Suprapubic skin (tissue), 4 donors: ENCODE results near the gene RNF103.

Source experiments
- EP300 ChIP-seq: sonication (generic); formaldehyde crosslinking; IDR thresholded peaks from one replicate; pipeline ENCODE4 v1.6.1; 2017; ENCODE audit warnings: antibody characterized with exemption
- POLR2AphosphoS5 ChIP-seq, 3 donors: sonication (generic); formaldehyde crosslinking; IDR thresholded peaks; one replicate each; pipeline ENCODE4 v1.6.1; 2017; ENCODE audit warnings: antibody characterized with exemption in 3 of 3
- TF ChIP-seq, protein P1 (sequence below), 2 donors: fragments of 200-600 bp in 1 of 2; fragments of 450-650 bp in 1 of 2; sonication (generic) in 1 of 2; IDR thresholded peaks; one replicate each; pipeline ENCODE4 v1.5.1; 2016 to 2019; ENCODE audit warnings: antibody characterized with exemption in 2 of 2, mild to moderate bottlenecking in 1 of 2, moderate library complexity in 1 of 2

DNA sequence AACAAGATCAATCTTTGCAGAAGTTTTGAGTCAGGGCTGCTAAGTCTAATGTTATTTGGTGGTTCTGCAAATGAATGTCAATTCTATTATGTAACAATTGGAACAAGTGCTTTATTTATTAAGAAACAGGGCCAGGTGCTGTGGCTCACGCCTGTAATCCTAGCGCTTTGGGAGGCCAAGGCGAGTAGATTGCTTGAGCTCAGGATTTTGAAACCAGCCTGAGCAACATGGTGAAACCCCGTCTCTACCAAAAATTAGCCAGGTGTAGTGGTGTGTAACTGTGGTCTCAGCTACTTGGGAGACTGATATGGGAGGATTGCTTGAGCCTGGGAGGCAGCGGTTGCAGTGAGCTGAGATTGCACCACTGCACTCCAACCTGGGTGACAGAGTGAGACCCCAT lies 13.2 kb upstream of the RNF103 start:
- TF ChIP-seq, protein P1, sequence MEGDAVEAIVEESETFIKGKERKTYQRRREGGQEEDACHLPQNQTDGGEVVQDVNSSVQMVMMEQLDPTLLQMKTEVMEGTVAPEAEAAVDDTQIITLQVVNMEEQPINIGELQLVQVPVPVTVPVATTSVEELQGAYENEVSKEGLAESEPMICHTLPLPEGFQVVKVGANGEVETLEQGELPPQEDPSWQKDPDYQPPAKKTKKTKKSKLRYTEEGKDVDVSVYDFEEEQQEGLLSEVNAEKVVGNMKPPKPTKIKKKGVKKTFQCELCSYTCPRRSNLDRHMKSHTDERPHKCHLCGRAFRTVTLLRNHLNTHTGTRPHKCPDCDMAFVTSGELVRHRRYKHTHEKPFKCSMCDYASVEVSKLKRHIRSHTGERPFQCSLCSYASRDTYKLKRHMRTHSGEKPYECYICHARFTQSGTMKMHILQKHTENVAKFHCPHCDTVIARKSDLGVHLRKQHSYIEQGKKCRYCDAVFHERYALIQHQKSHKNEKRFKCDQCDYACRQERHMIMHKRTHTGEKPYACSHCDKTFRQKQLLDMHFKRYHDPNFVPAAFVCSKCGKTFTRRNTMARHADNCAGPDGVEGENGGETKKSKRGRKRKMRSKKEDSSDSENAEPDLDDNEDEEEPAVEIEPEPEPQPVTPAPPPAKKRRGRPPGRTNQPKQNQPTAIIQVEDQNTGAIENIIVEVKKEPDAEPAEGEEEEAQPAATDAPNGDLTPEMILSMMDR (IDR thresholded peaks at IDR 0.05) = no peak
- TF ChIP-seq POLR2AphosphoS5 (IDR thresholded peaks at IDR 0.05) (no peak), EP300 (no peak)
